ENCODE data around the gene GPN3.
"Not testable (repeated sequence)": the region's sequence is repeated elsewhere in the genome, so short reads cannot be mapped to it uniquely, and the experiment has no call there.

Gene GPN3

DNA sequence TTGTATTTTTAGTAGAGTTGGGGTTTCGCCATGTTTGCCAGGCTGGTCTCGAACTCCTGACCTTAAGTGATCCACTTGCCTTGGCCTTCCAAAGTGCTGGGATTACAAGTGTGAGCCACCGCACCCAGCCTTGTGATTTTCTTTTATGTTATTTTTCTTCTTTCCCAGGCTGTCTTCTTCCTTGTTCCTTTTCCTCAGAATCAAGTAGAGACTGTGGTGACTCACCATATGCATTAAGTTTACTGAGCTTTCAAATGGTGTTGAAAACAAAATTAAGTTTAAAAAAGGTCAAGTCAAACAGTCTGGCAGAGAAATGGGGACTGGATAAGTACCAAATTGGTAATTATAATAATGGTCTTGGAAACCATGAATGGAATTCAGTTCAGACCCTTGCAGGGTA lies 23.6 kb downstream of the GPN3 start:
- DNase-seq = no peak

DNA sequence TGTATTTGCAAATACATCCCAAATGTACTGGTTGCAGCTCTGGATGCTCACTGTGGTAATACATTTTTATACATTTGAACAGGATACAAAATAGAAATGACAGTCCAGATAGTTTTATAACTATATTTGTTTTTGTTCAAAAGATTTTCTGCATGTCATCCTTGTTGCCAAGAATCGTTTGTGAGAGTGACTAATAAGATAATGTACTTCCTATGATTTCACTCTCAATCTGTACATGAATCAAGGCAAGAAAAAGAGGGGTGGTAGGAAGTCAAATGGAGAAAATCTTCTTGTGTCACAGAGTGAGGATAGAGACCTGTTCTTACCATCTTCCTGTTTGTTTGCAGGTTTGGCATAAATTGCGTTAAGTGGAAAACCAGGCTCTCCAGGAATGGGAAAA lies 31.8 kb downstream of the GPN3 start:
- no peak for DNase-seq

DNA sequence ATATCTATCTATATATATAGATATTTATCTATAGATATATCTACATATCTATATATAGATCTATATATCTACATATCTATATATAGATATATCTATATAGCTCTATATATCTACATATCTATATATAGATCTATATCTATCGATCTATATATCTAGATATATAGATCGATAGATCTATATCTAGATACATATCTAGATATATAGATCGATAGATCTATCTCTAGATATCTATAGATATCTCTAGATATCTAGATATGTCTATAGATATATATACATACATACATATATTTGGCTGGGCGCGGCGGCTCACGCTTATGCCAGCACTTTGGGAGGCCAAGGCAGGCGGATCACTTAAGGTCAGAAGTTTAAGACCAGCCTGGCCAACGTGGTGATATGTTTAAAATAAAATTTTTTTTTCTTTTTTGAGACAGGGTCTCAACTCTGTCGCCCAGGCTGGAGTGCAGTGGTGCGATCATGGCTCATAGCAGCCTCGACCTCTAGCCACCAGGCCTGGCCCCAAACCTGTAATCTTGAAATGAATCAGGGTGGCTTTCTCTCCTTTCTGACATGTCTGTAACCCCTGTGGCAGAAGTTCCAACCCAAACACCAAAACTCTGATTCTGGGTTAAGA lies 36.0 kb downstream of the GPN3 start:
- no peak for DNase-seq

GRCh38 chr12:110429676-110430075 lies 38.4 kb downstream of the GPN3 start:
- DNase-seq = not testable (repeated sequence)

- peak; percentile 26 for DNase-seq
These were observed 41.7 kb downstream of the GPN3 start for GRCh38 chr12:110426406-110426805.

DNA sequence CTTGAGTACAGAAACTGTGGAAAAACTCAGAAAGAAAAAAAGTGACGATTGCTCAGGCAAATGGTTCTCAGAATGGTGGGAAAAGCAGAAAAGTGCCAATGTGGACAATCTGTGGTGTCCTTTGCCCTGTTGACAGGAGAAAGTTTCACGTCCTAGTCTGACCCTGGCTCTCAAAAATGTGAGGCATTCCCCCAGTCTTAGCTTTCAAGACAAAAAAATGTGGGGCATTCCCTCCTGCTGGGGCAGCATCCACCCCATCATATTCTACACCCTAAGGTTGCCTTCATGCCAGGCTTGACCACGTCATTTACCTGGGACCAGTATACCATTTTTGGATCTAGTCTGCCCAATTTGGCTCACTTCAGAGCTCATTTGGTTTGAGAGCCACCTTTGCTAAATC lies 43.8 kb downstream of the GPN3 start:
- no peak for DNase-seq

DNA sequence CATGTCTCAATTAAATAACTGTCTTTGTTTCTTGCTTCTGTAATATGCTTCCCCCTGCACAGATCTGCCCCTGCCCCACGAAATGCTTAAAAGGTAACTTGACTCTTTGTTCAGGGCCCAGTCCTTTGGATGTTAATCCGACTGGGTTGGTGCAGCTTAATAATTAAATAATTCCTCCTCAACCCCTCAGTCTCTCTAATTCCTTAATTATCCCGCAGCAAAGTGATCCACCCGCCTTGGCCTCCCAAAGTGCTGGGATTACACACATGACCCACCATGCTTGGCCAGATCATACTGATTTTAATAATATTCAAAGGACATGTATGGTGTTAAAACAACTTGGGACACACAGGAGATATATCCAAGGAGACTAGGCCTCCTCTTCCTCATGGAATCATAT lies 46.4 kb downstream of the GPN3 start:
- no peak for DNase-seq

DNA sequence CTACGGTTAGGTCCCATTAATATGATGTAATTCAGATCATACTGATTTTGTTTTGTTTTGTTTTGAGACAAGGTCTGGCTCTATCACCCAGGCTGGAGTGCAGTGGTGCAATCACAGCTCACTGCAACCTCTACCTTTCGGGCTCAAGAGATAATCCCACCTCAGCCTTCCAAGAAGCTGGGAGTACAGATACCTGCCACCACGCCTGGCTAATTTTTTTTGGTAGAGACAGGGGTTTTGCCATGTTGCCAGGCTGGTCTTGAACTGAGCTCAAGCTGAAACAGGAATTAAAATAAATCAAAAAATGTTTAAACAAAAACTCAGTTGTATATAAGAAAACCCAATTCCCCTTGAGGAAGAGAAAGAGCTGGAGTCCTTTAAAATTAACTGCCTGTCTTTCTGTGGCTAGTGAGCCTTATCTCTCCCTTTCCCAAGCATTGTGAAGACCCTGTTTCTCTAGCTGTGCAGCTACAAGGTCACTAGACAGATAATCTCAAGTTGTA lies 46.8 kb downstream of the GPN3 start:
- no peak for DNase-seq

GRCh38 chr12:110420644-110421043 lies 47.4 kb downstream of the GPN3 start:
- not testable (repeated sequence) for DNase-seq

- not testable (repeated sequence) for DNase-seq
These were observed 50.9 kb downstream of the GPN3 start for GRCh38 chr12:110417113-110417512.

- not testable (repeated sequence) for DNase-seq
These were observed 58.0 kb downstream of the GPN3 start for GRCh38 chr12:110410086-110410485.

DNA sequence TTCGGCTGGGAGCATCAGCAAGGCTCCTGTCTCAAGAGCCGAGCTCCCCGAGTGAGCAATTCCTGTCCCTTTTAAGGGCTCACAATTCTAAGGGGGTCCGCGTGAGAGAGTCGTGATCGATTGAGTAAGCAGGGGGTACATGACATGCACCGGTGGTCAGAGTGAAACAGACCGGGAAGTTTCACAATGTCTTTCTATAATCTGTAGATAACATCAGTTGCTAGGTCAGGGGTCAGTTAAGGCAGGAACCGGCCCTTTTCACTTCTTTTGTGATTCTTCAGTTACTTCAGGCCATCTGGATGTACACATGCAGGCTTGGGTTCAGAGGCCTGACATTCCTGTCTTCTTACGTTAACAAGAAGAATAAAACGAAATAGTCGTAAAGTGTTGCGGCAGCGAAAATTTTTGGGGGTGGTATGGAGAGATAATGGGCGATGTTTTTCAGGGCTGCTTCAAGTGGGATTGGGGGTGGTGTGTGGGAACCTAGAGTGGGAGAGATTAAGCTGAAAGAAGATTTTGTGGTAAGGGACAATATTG lies 62.9 kb downstream of the GPN3 start:
- DNase-seq = not testable (repeated sequence)

GRCh38 chr12:110403976-110404682 lies 63.9 kb downstream of the GPN3 start:
- peak; percentile 71 for DNase-seq

DNA sequence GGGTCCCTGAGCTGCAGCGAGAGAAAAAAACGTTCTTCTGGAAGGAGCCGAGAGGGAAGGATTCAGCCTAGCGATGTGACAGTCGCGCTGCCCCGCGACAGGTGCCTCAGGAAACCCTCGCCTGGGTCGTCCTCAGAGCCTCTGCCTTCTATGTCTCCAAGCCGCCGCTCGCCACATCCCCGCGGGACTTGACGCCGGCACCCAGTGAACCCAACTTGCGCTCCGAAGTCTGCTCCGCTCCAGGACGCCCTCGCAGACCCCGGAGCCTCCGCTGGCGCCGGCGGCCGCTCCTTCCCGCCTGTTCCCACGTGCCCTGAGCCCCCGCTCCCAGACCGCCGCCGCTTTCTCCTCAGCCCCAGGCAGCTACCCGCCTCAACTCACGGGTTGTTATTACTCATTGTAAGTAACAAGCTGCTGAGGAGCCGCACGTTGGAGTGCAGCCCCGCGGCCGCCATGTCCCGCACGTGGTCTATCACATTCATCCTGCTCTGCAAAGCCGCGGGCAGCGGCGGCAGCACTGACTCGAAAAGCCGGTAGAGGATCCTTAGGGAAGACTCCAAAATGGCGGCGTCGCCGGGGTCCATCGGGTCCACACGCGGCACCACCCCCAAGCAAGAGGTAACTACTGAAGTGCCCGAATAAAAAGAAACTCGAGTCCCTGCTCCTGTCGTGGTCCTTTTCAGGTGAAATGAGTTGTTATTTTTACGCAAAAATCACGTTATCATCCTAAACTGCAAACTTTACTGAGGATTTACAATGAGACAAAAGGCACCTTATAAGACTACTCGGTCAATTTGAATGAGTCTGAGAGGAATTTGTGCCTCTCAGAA lies 64.7 kb downstream of the GPN3 start, which contains the start of gene ANAPC7:
ANAPC7 (minus strand) TSS at position 563 of the 830 bp plus-strand sequence; CDS start at position 482, 81 bp downstream.
- peak; percentile 93 for DNase-seq

Measured in fibroblast of skin of abdomen (primary cell).